Measurements from ENCODE around the gene AFF3. TPM values are rescaled to one million over a fixed set of nuclear protein-coding genes. Genes with fewer than 3 reads are reported as not detected.

Gene AFF3
- total RNA-seq, 2 donors from 2014 or later: 10.8 to 16.2 TPM

- no peaks in the 10 kb centered on the region for H3K9me3 ChIP-seq
- no peaks in the 10 kb centered on the region for H3K36me3 ChIP-seq
- TF ChIP-seq CTCF (IDR thresholded peaks at IDR 0.05): no peak
- peaks cover 0 to 15% of the 10 kb centered on the region in 2 donors for H3K4me1 ChIP-seq
- H3K27ac ChIP-seq: no peak overlapping the region
- H3K4me3 ChIP-seq: no peak overlapping the region
- no peak for DNase-seq (ENCODE audit: low spot score)
- H3K27me3 ChIP-seq: no peaks in the 10 kb centered on the region
Measured at GRCh38 chr2:99867770-99868169, 274.6 kb downstream of the AFF3 start.

GRCh38 chr2:99865818-99866676 lies 276.3 kb downstream of the AFF3 start:
- no peak overlapping the region for H3K4me3 ChIP-seq
- H3K27ac ChIP-seq: no peak overlapping the region
- no peaks in the 10 kb centered on the region for H3K9me3 ChIP-seq
- no peaks in the 10 kb centered on the region for H3K36me3 ChIP-seq
- no peaks in the 10 kb centered on the region for H3K27me3 ChIP-seq
- H3K4me1 ChIP-seq: peaks cover 0 to 25% of the 10 kb centered on the region in 2 donors
- no peak for DNase-seq (ENCODE audit: low spot score)
- TF ChIP-seq CTCF (IDR thresholded peaks at IDR 0.05): no peak

- no peaks in the 10 kb centered on the region for H3K27me3 ChIP-seq
- DNase-seq (ENCODE audit: low spot score): no peak
- TF ChIP-seq CTCF (IDR thresholded peaks at IDR 0.05): no peak
- H3K4me1 ChIP-seq: peaks cover 0 to 25% of the 10 kb centered on the region in 2 donors
- H3K4me3 ChIP-seq: no peak overlapping the region
- no peaks in the 10 kb centered on the region for H3K36me3 ChIP-seq
- no peaks in the 10 kb centered on the region for H3K9me3 ChIP-seq
- peak overlapping the region in 1 of 2 donors; percentile 26 for H3K27ac ChIP-seq
Measured at GRCh38 chr2:99864561-99865553, 277.5 kb downstream of the AFF3 start.

- no peaks in the 10 kb centered on the region for H3K9me3 ChIP-seq
- H3K36me3 ChIP-seq: no peaks in the 10 kb centered on the region
- H3K4me1 ChIP-seq: peaks cover 0 to 25% of the 10 kb centered on the region in 2 donors
- H3K4me3 ChIP-seq: no peak overlapping the region
- TF ChIP-seq CTCF (IDR thresholded peaks at IDR 0.05): no peak
- H3K27ac ChIP-seq: no peak overlapping the region
- no peaks in the 10 kb centered on the region for H3K27me3 ChIP-seq
- no peak for DNase-seq (ENCODE audit: low spot score)
Measured at GRCh38 chr2:99863903-99864270, 278.5 kb downstream of the AFF3 start.

GRCh38 chr2:99863236-99863902 lies 279.0 kb downstream of the AFF3 start:
- Histone ChIP-seq H3K4me1 (peaks cover 0 to 25% of the 10 kb centered on the region in 2 donors), H3K4me3 (no peak overlapping the region), H3K9me3 (no peaks in the 10 kb centered on the region), H3K27me3 (no peaks in the 10 kb centered on the region), H3K36me3 (no peaks in the 10 kb centered on the region), H3K27ac (no peak overlapping the region)
- no peak for DNase-seq (ENCODE audit: low spot score)
- no peak for TF ChIP-seq CTCF (IDR thresholded peaks at IDR 0.05)
